Stimulated activated CD8-positive, alpha-beta memory T cell treated with anti-CD3 and anti-CD28 coated beads, Interleukin-7, amount 100 ng/mL, for 1 hour (primary cell): Measurements from ENCODE around the gene MAST1.
A peak's percentile ranks its signal among the peaks of the same experiment; 100 is the strongest.
"Not testable (repeated sequence)": the region's sequence is repeated elsewhere in the genome, so short reads cannot be mapped to it uniquely, and the experiment has no call there.

ENCODE experiments used
- DNase-seq, 2 donors: peaks; one replicate each; pipeline ENCODE4 v3.0.0-alpha.2; 2020; ENCODE audit warnings: low read depth in 2 of 2

Gene MAST1

GRCh38 chr19:12871681-12872080 is 33.4 kb downstream of the MAST1 start:
- DNase-seq, result no peak

- DNase-seq, result no peak
Measured at GRCh38 chr19:12872255-12872654, 33.9 kb downstream of the MAST1 start.

- no peak for DNase-seq
Measured at GRCh38 chr19:12872941-12873890, 34.9 kb downstream of the MAST1 start.

GRCh38 chr19:12873891-12874745 is 35.8 kb downstream of the MAST1 start:
- no peak for DNase-seq

GRCh38 chr19:12875086-12875485 is 36.8 kb downstream of the MAST1 start:
- no peak for DNase-seq

- no peak for DNase-seq
Measured at GRCh38 chr19:12880551-12881171, 42.3 kb downstream of the MAST1 start.

GRCh38 chr19:12881172-12881808 is 43.0 kb downstream of the MAST1 start, which contains the start of gene DNASE2:
DNASE2 (minus strand) TSS chr19:12881449; CDS start chr19:12881375, 74 bp downstream.
- DNase-seq, result peak; percentile 67 to 73

GRCh38 chr19:12882589-12882988 is 44.3 kb downstream of the MAST1 start:
- no peak for DNase-seq

GRCh38 chr19:12884202-12884601 is 45.9 kb downstream of the MAST1 start:
- DNase-seq, result no peak

- no peak for DNase-seq
Measured at GRCh38 chr19:12884627-12884925, 46.3 kb downstream of the MAST1 start.

GRCh38 chr19:12884926-12885748 is 46.8 kb downstream of the MAST1 start:
- DNase-seq, result peak; percentile 45 to 70

- DNase-seq, result no peak
Measured at GRCh38 chr19:12885749-12886650, 47.7 kb downstream of the MAST1 start.

GRCh38 chr19:12886651-12886968 is 48.3 kb downstream of the MAST1 start:
- DNase-seq, result no peak

- no peak for DNase-seq
Measured at GRCh38 chr19:12886969-12887747, 48.8 kb downstream of the MAST1 start, which contains the start of gene KLF1. KLF1 (minus strand) TSS chr19:12887201; CDS start chr19:12887140, 61 bp downstream.

- no peak for DNase-seq
Measured at GRCh38 chr19:12888006-12888603, 49.8 kb downstream of the MAST1 start.

- not testable (repeated sequence) for DNase-seq
Measured at GRCh38 chr19:12890299-12890786, 52.0 kb downstream of the MAST1 start.

GRCh38 chr19:12890787-12891552 is 52.7 kb downstream of the MAST1 start, which contains the start of gene GCDH:
GCDH (plus strand) TSS chr19:12891160; CDS start chr19:12891305, 145 bp downstream.
- peak; percentile 89 to 90 for DNase-seq
